DMS 273 (cell line): Measurements from ENCODE around the gene INF2.

Experiments
- DNase-seq: peaks from one replicate; lab custom pipeline; 2025; ENCODE audit not compliant: unreplicated experiment; lab: John Stamatoyannopoulos, UW

Gene INF2

GRCh38 chr14:104768437-104769323, 79.3 kb downstream of the INF2 start:
- DNase-seq: peak; percentile 91

GRCh38 chr14:104769324-104770071, 80.1 kb downstream of the INF2 start:
- no peak for DNase-seq

GRCh38 chr14:104770072-104770579, 80.7 kb downstream of the INF2 start:
- DNase-seq: no peak

- peak; percentile 57 for DNase-seq
Observed at GRCh38 chr14:104770851-104771272, 81.4 kb downstream of the INF2 start.

GRCh38 chr14:104771374-104771773, 82.0 kb downstream of the INF2 start:
- DNase-seq: no peak
